Measurements from ENCODE around the gene LZTFL1.

The LZTFL1 gene

GRCh38 chr3:45789235-45789812, 52.6 kb downstream of the LZTFL1 start:
- no peak for DNase-seq (ENCODE audit: low read depth)
- no peak for TF ChIP-seq CTCF (conservative IDR thresholded peaks at IDR 0.05; ENCODE audit: low read depth, low read length)
- no peak overlapping the region for H3K4me3 ChIP-seq (ENCODE audit: low read depth, low read length)

GRCh38 chr3:45787551-45787950, 54.4 kb downstream of the LZTFL1 start:
- no peak overlapping the region for H3K4me3 ChIP-seq (ENCODE audit: low read depth, low read length)
- no peak for DNase-seq (ENCODE audit: low read depth)
- TF ChIP-seq CTCF (conservative IDR thresholded peaks at IDR 0.05; ENCODE audit: low read depth, low read length) = no peak

- no peak for DNase-seq (ENCODE audit: low read depth)
- TF ChIP-seq CTCF (conservative IDR thresholded peaks at IDR 0.05; ENCODE audit: low read depth, low read length) = no peak
- H3K4me3 ChIP-seq (ENCODE audit: low read depth, low read length) = no peak overlapping the region
These were observed 55.0 kb downstream of the LZTFL1 start for GRCh38 chr3:45786801-45787495.

- no peak overlapping the region for H3K4me3 ChIP-seq (ENCODE audit: low read depth, low read length)
- TF ChIP-seq CTCF (conservative IDR thresholded peaks at IDR 0.05; ENCODE audit: low read depth, low read length) = no peak
- DNase-seq (ENCODE audit: low read depth) = no peak
These were observed 56.2 kb downstream of the LZTFL1 start for GRCh38 chr3:45785605-45786150.

- TF ChIP-seq CTCF (conservative IDR thresholded peaks at IDR 0.05; ENCODE audit: low read depth, low read length) = peak; percentile 20
- DNase-seq (ENCODE audit: low read depth) = no peak
- H3K4me3 ChIP-seq (ENCODE audit: low read depth, low read length) = no peak overlapping the region
These were observed 58.3 kb downstream of the LZTFL1 start for GRCh38 chr3:45783667-45784066.

GRCh38 chr3:45782381-45782780, 59.5 kb downstream of the LZTFL1 start:
- no peak for TF ChIP-seq CTCF (conservative IDR thresholded peaks at IDR 0.05; ENCODE audit: low read depth, low read length)
- H3K4me3 ChIP-seq (ENCODE audit: low read depth, low read length) = no peak overlapping the region
- DNase-seq (ENCODE audit: low read depth) = no peak

- TF ChIP-seq CTCF (conservative IDR thresholded peaks at IDR 0.05; ENCODE audit: low read depth, low read length) = no peak
- no peak overlapping the region for H3K4me3 ChIP-seq (ENCODE audit: low read depth, low read length)
- no peak for DNase-seq (ENCODE audit: low read depth)
These were observed 60.1 kb downstream of the LZTFL1 start for GRCh38 chr3:45781841-45782240.

Data from choroid plexus epithelial cell (primary cell).